Measurements from ENCODE around the gene ABCG1.

DNA sequence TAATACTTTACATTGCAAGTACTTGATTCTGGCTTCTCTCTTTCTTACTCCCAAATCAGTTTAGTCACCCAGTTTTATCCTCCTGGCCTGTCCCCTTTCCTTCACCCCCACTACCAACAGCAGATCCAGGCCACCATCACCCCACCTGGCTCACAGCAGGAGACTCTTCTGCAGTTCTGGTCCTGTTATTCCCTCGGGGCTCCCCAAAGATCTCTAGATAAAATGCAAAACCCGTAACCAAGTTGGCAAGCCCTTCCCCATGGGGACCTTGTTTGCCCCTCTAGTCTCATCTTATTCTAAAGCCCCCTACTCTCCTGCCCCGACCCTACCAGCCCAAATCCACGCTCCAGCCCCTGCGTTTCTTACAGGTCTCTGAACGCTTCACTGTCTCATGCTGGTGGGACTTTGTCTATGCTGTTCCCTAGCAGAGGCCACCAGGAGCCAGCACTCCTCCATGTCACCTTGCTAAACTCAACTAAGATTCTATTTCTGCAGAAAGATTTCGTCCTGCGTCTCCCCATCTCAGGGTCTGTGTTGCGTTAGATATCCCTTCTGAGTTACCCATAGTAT, 4.0 kb downstream of the ABCG1 start:
- TF ChIP-seq, protein P1, sequence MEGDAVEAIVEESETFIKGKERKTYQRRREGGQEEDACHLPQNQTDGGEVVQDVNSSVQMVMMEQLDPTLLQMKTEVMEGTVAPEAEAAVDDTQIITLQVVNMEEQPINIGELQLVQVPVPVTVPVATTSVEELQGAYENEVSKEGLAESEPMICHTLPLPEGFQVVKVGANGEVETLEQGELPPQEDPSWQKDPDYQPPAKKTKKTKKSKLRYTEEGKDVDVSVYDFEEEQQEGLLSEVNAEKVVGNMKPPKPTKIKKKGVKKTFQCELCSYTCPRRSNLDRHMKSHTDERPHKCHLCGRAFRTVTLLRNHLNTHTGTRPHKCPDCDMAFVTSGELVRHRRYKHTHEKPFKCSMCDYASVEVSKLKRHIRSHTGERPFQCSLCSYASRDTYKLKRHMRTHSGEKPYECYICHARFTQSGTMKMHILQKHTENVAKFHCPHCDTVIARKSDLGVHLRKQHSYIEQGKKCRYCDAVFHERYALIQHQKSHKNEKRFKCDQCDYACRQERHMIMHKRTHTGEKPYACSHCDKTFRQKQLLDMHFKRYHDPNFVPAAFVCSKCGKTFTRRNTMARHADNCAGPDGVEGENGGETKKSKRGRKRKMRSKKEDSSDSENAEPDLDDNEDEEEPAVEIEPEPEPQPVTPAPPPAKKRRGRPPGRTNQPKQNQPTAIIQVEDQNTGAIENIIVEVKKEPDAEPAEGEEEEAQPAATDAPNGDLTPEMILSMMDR (IDR thresholded peaks at IDR 0.05; ENCODE audit: poor library complexity) = no peak
- TF ChIP-seq EZH2phosphoT487 (IDR thresholded peaks at IDR 0.05; ENCODE audit: low read depth, severe bottlenecking, unreplicated experiment) = no peak
- TF ChIP-seq EZH2 (IDR thresholded peaks at IDR 0.05; ENCODE audit: borderline replicate concordance) = no peak
